Measurements from ENCODE around the gene ARVCF.
"Not testable (repeated sequence)": the region's sequence is repeated elsewhere in the genome, so short reads cannot be mapped to it uniquely, and the experiment has no call there.

Gene ARVCF

DNA sequence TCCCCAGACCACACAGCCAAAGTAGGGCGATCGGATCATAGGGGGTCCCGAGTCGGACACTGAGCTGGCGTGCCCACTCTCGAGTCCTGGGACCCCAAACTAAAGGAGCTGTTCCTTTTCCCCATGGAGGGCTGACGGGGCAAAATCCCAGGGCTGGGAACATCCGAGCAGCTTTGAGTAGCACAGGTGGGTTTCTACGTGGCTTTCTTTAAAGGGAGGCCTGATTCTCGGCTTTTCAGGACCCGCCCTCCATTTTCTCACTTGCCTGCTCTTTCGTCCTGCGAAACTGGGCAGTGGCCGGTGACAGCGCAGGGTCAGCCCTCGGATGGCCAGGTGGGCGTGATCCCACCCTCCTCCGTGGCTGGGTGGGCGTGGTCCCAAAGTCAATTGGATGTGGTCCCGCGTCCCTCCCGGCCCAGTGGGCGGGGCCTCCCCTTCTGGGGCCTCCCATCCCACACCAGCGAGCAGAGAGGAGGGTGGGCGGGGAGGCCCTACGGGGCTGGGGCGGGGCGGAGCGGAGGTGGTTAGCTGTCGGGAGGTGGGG, 57.5 kb downstream of the ARVCF start:
- DNase-seq, result no peak

- no peak for DNase-seq
Measured at GRCh38 chr22:19958083-19959042, 58.3 kb downstream of the ARVCF start.

- DNase-seq, result no peak
Measured at GRCh38 chr22:19957445-19957844, 59.2 kb downstream of the ARVCF start.

- DNase-seq, result no peak
Measured at GRCh38 chr22:19955241-19956128, 61.1 kb downstream of the ARVCF start.

GRCh38 chr22:19951346-19951745, 65.3 kb downstream of the ARVCF start:
- no peak for DNase-seq

GRCh38 chr22:19948057-19948760, 68.4 kb downstream of the ARVCF start:
- no peak for DNase-seq

- no peak for DNase-seq
Measured at GRCh38 chr22:19943082-19944026, 73.3 kb downstream of the ARVCF start.

- DNase-seq, result no peak
Measured at GRCh38 chr22:19942157-19943081, 74.2 kb downstream of the ARVCF start.

GRCh38 chr22:19941365-19942082, 75.1 kb downstream of the ARVCF start, which contains the start of the genes COMT and TXNRD2:
Gene COMT, plus strand, starts transcription at chr22:19941772. Its CDS starts 20,755 bp downstream, at chr22:19962527.
Gene TXNRD2, minus strand, starts transcription at chr22:19941818. Its CDS starts 15 bp downstream, at chr22:19941803.
- peak; percentile 53 to 71 for DNase-seq

DNA sequence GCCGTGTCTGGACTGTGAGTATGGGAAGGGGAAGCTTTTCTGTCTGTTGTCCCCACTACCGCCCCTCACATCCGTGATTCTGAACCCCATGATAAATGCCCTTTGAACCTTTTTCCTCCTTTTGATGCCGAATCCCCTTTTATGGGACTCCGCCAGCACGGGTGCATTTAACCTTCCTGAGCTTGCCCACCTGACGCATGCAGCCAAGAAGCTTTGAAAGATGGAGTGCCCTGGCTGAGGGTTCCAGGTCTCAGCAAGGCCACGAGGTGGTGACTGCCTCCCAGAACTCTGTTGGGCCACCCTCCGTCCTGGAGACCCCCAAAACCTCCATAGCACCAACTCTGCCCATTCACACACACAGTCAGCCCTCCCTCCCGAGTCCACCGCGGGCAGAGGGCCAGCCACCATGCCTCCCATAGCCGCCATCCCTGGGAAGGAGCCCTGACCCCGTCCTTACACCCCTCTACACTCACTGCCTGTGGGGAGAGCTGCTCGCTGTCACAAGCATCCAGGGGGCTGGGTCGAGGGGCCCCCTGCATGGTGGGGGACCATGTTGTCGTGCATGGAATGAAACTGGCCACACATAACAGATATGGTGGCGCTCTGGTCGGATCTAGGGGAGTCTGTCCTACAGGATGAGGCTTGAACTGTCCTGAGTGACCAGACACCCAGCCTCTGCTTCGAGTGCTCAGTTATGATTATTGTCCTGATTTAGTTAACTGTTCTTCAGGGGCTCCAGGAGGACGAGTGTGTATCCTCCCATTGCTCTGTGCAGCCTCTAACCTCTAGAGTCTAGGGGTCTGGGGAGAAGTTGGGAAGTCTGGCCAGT, 75.9 kb downstream of the ARVCF start:
- no peak for DNase-seq

- no peak for DNase-seq
Measured at GRCh38 chr22:19937616-19938473, 78.8 kb downstream of the ARVCF start.

GRCh38 chr22:19936513-19936912, 80.1 kb downstream of the ARVCF start:
- DNase-seq, result no peak

DNA sequence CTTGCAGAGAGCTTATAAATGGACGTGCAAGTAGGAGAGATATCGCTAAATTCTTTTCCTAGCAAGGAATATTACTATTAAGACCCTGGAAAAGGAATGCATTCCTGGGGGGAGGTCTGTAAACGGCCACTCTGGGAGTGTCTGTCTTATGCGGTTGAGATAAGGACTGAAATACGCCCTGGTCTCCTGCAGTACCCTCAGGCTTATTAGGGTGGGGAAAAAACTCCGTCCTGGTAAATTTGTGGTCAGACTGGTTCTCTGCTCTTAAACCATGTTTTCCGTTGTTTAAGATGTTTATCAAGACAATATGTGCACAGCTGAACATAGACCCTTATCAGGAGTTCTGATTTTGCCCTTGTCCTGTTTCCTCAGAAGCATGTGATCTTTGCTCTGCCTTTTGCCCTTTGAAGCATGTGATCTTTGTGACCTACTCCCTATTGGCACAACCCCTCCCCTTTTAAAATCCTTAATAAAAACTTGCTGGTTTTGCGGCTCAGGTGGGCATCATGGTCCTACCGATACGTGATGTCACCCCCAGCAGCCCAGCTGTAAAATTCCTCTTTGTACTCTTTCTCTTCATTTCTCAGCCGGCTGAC, 81.4 kb downstream of the ARVCF start:
- not testable (repeated sequence) for DNase-seq

GRCh38 chr22:19933341-19934241, 83.0 kb downstream of the ARVCF start:
- DNase-seq, result no peak

DNA sequence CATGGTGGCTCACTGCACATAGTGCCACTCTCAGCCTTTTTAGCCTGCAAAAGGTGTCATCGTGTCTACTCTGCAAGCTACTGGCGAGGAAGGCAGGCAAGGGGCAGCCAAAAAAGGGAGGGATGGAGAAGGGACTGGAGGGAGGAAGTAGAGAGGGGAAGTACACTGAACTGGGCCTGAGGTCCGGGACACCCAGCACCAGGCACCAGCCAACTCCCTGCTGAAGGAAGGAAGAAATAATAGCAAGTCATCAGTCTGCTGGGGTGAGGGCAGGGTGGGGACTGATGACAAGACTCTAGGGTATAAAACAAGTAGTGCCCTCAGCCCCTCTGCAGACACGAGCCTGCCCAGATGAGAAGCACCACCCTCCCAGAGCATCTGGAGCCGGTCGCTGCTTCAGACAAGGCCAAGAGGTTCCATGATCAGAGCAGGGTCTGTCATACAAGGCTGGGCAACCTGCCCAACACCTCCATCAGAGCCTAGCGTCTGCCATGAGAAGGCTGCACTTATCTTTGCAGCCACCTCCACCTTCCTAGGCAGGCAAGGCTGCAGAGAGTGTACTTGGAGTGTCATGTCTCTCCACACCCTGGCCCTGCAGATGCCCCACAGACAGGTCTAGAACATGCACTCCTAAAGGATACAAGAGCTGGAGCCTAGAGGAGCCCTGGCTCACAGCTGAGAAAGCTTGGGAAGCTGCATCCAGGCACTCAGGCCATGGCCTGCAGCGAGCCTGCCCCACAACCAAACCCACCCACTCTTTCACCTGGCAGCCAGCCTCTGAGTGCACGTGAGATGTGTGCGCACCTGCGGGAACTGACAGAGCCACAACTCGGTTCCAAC, 84.0 kb downstream of the ARVCF start:
- no peak for DNase-seq
